ENCODE results near the gene SLC9A3. TPM values are rescaled to one million over a fixed set of nuclear protein-coding genes. Genes with fewer than 3 reads are reported as not detected.

SLC9A3 gene
- polyA plus RNA-seq (ENCODE audit: low read depth in 6 of 6) = 1 to 10 TPM in 5 of 6 donors, under 1 TPM in 1; 0.84 to 2.1 (median 1.6) TPM

DNA sequence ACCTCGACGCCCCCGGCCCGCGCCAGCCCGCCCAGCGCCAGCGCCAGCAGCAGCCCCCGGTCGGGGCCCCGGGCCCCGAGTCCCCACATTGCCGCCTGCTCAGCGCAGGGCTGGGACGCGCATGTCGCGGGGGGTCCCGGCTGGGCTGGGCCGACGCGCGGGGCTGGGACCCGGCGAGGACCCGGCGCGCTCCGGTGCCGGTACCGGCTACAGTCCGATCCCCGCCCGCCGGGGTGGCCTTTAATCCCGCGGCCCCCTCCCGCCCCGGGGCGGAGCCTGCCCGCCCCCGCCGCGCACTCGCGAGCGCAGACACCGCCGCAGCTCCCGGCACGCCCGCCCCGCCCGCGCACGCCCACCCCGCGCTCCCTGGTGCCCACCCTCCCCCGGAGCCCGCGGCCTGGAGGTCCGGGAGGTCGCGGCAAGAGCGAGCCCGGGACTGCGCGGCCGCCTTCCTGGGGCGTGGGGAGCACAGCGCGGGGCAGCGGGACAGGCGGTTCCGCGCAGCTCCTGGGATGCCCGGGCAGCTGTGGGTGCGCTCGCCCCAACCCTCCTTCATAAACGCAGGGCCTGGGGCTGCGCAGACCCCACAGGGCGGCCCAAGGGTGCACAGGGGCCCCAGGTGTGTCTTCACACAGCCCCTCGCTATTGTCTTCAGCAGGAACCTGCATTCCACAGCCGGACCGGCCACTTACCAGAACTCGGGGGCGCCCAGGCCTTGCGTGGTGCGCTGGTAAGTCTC is at the start of gene SLC9A3:
SLC9A3 (minus strand) TSS at position 216 of the 739 bp plus-strand sequence.
- no peak for DNase-seq
- Mint-ChIP-seq H3K27me3 (peaks cover 48 to 76% (median 67%) of the 10 kb centered on the region in 3 donors), H3K4me1 (peaks cover 23 to 40% (median 39%) of the 10 kb centered on the region in 3 donors)

DNA sequence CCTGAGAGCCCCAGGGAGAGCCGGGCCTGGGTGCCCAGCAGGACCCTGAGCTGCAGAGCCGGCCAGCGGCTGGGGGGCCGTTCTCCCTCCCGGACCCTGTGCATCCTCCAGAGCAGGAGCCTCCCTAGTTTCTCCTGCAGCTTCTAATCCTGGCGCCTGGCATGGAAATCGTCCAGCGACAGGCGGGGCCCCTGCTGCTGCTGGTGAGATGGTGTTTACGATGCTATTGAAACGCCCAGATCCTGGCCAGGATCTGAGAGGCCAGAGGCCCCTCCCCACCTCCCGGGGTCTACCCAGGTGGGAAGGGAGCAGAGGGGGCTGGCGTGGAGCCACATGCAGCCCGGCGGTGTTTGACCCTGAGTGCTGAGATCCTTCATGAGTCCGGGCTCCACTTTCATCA is 49.7 kb upstream of the SLC9A3 start:
- H3K27me3 Mint-ChIP-seq = peaks cover 39 to 63% (median 42%) of the 10 kb centered on the region in 3 donors
- DNase-seq (no peak), ATAC-seq (ENCODE audit: low read depth in 2 of 2) (no peak)
- H3K9me3 Mint-ChIP-seq = peaks cover 17 to 47% (median 33%) of the 10 kb centered on the region in 7 donors
- peaks cover 7 to 20% of the 10 kb centered on the region in 2 donors for H3K36me3 Mint-ChIP-seq
- no peak overlapping the region for H3K4me3 Mint-ChIP-seq
- no peak overlapping the region for H3K27ac Mint-ChIP-seq
- H3K4me1 Mint-ChIP-seq = peaks cover 0 to 5% (median 3%) of the 10 kb centered on the region in 3 donors

More for the DNA sequence above, at the start of gene SLC9A3:
- ATAC-seq (ENCODE audit: low read depth in 2 of 2) = no peak
- Mint-ChIP-seq H3K27ac (no peak within 1 kb of the TSS), H3K9me3 (peaks cover 0 to 3% (median 0%) of the 10 kb centered on the region in 7 donors), H3K36me3 (peaks cover 0 to 8% of the 10 kb centered on the region in 2 donors), H3K4me3 (peak within 1 kb of the TSS; percentile 15 to 84 (median 72))

DNA sequence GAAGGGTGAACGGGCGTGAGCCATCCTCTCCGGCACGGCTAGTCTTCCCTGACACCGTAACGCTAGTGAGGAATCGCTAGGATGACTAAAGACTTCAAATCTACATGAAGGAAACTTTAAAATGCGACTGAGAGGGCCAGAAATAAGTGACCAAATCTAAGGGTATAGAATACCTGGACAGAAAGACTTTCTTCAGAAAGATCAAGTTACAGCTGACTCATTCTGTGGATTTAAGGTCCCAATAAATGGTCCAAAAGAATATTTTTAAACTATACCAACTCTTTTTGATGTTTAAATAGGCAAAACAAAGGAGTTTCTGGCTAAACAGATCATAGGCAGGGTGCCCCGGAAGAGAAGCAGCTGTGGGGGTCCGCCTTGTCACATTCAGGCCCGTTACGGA is 49.0 kb upstream of the SLC9A3 start:
- DNase-seq (no peak), ATAC-seq (ENCODE audit: low read depth in 2 of 2) (no peak)
- Mint-ChIP-seq H3K4me3 (no peak overlapping the region), H3K27me3 (peaks cover 38 to 63% (median 39%) of the 10 kb centered on the region in 3 donors), H3K36me3 (peaks cover 4 to 20% of the 10 kb centered on the region in 2 donors), H3K9me3 (peaks cover 13 to 39% (median 29%) of the 10 kb centered on the region in 7 donors), H3K4me1 (peaks cover 0 to 7% (median 3%) of the 10 kb centered on the region in 3 donors), H3K27ac (no peak overlapping the region)

DNA sequence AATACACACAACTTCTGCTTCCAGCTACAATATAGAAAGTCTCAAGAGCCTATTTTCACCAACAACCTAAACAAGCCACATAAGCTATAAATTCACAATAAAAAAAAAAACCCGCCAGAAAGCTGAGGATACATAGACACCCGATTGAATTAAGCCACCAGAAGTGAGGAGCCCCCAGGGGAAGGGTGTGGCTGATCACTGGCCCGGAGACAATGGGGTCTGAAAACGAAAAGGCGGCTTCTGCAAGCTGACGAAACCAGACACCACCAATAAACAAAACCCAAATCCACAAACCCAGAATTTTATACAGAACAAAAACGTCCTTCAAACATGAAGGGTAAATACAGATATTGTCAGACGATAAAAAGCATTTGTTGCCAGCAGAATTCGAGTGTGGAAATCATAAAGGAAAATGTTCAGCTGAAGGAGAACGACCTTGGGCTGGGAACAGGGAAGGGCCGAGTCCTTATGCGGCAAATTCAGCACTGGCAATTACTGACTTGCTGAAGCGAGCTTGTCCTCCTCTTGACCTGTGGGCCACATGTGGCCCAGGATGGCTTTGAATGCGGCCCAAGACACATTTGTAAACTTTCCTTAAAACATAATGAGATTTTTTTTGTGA is 48.3 kb upstream of the SLC9A3 start:
- H3K4me1 Mint-ChIP-seq = peaks cover 0 to 9% (median 3%) of the 10 kb centered on the region in 3 donors
- H3K27ac Mint-ChIP-seq = no peak overlapping the region
- ATAC-seq (ENCODE audit: low read depth in 2 of 2) (no peak), DNase-seq (no peak)
- peaks cover 41 to 68% (median 45%) of the 10 kb centered on the region in 3 donors for H3K27me3 Mint-ChIP-seq
- peaks cover 4 to 20% of the 10 kb centered on the region in 2 donors for H3K36me3 Mint-ChIP-seq
- H3K9me3 Mint-ChIP-seq = peaks cover 13 to 33% (median 22%) of the 10 kb centered on the region in 7 donors
- H3K4me3 Mint-ChIP-seq = no peak overlapping the region

DNA sequence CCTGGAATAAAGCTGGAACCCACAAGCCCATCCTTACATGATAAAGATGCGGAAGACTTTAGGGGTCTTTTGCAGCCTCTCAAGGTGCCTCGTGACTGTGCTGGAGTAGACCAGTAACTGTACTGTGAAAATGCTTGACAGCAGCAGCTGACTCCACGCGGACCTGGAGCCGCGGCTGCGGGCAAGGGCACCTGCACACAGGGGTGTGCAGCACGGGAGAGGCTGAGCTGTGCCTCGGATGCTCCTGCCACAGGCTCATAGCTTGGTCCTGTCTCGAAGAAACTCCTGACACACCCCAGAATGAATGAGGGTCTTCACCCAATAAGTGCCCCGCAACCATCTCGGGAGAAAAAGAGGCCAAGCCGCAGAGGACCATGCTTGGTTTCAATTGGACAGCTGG is 47.5 kb upstream of the SLC9A3 start:
- no peak overlapping the region for H3K27ac Mint-ChIP-seq
- H3K9me3 Mint-ChIP-seq = peaks cover 13 to 29% (median 16%) of the 10 kb centered on the region in 7 donors
- ATAC-seq (ENCODE audit: low read depth in 2 of 2) = no peak
- H3K4me1 Mint-ChIP-seq = peaks cover 3 to 9% (median 4%) of the 10 kb centered on the region in 3 donors
- DNase-seq = no peak
- H3K27me3 Mint-ChIP-seq = peaks cover 45 to 75% (median 52%) of the 10 kb centered on the region in 3 donors
- H3K36me3 Mint-ChIP-seq = peaks cover 4 to 20% of the 10 kb centered on the region in 2 donors
- H3K4me3 Mint-ChIP-seq = peak overlapping the region in 1 of 8 donors; percentile 15

DNA sequence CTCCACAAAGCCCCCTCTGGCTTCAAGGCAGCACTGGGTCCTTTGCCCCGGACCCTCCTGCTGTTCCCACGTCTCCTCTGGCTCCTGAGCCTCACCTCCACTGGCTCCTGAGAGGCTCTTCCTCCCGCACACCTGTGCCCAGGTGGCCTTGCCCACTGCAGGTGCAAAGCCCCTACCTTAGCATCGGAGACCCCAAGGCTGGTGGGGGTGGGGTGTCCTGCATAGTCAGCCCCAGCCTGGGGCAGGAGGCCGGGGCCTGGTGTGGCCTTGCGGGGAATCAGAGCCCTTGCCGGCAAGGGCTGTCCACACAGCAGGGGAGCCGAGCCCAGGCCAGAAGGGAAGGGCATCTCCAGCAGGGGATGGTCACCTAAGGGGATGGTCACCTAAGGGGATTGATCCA is 46.6 kb upstream of the SLC9A3 start:
- ATAC-seq (ENCODE audit: low read depth in 2 of 2) (no peak), DNase-seq (no peak)
- no peak overlapping the region for H3K27ac Mint-ChIP-seq
- H3K4me3 Mint-ChIP-seq = no peak overlapping the region
- peaks cover 3 to 9% (median 4%) of the 10 kb centered on the region in 3 donors for H3K4me1 Mint-ChIP-seq
- H3K36me3 Mint-ChIP-seq = peaks cover 0 to 11% of the 10 kb centered on the region in 2 donors
- H3K27me3 Mint-ChIP-seq = peaks cover 43 to 76% (median 57%) of the 10 kb centered on the region in 3 donors
- H3K9me3 Mint-ChIP-seq = peaks cover 7 to 27% (median 13%) of the 10 kb centered on the region in 7 donors

DNA sequence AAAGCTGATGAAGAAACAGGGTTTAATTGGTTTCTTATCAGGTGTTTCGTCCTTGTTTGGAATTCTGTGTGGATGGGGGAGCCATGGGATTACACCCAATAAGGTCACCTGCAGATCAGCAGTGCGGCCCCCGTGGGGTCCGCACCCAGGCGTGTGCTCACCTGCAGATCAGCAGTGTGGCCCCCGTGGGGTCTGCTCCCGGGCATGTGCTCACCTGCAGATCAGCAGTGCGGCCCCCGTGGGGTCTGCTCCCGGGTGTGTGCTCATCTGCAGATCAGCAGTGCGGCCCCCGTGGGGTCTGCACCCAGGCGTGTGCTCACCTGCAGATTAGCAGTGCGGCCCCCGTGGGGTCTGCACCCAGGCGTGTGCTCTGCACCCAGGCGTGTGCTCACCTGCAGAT is 46.2 kb upstream of the SLC9A3 start:
- H3K27me3 Mint-ChIP-seq = peaks cover 40 to 73% (median 54%) of the 10 kb centered on the region in 3 donors
- no peak for ATAC-seq (ENCODE audit: low read depth in 2 of 2)

DNA sequence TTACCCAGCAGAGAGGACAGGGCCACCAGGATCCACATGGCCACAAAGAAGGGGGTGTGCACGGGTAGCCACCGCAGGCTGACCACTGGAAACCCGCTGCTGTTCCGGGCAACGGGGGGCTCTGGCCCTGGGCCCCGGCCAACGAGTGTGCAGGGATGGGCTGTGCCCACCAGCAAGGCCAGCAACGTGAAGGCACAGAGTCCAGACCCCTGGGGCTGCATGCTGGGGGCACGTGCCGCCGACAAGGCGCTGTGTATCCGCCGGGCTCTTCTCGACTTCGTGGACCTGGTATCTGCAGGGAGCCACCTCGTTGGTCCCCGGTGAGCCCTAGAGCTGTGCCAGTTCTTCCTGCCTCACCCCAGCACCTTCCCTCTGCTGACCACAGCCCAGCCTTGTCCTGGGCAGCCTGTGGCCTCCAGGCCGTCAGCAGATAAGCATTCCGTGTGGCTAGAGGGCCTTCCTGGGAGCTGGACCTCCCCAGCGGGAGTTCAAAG is 45.7 kb upstream of the SLC9A3 start:
- peaks cover 0 to 18% (median 4%) of the 10 kb centered on the region in 7 donors for H3K9me3 Mint-ChIP-seq
- H3K4me1 Mint-ChIP-seq = peaks cover 3 to 9% (median 4%) of the 10 kb centered on the region in 3 donors

More for the DNA sequence above, 46.2 kb upstream of the SLC9A3 start:
- H3K4me1 Mint-ChIP-seq = peaks cover 3 to 9% (median 4%) of the 10 kb centered on the region in 3 donors
- peaks cover 0 to 7% of the 10 kb centered on the region in 2 donors for H3K36me3 Mint-ChIP-seq
- peak overlapping the region in 1 of 6 donors; percentile 33 for H3K27ac Mint-ChIP-seq
- peaks cover 2 to 23% (median 8%) of the 10 kb centered on the region in 7 donors for H3K9me3 Mint-ChIP-seq
- no peak overlapping the region for H3K4me3 Mint-ChIP-seq
- no peak for DNase-seq

DNA sequence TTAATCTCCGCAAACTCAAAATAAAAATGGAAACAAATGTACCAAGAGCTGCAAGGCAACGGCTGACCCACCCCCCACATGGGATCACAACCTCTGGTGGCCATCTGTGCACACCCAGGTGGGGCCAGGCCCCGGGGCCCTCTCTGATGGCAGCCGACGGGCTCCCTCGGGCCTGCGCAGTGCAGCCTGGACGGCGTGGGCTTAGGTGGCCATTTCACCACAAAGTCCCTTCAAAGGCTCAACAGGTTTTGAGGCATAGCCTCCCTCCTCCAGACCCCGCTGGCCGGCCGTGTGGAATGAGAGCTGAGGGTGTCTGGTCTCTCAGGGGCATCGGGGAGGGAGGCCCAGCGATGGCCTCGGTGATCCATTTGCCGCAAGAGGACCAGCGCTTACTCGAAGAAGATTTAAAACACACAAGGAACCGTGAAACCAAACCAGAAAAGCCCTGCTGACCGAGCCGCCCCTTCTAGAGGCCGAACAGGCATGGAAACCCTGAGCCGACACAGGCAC is 45.2 kb upstream of the SLC9A3 start:
- Mint-ChIP-seq H3K36me3 (no peaks in the 10 kb centered on the region), H3K27me3 (peaks cover 30 to 63% (median 44%) of the 10 kb centered on the region in 3 donors), H3K27ac (no peak overlapping the region), H3K4me1 (peaks cover 3 to 9% (median 4%) of the 10 kb centered on the region in 3 donors), H3K4me3 (peak overlapping the region in 1 of 8 donors; percentile 9), H3K9me3 (peaks cover 0 to 12% (median 3%) of the 10 kb centered on the region in 7 donors)
- no peak for ATAC-seq (ENCODE audit: low read depth in 2 of 2)
- no peak for DNase-seq

More for the DNA sequence above, 45.7 kb upstream of the SLC9A3 start:
- peaks cover 0 to 2% of the 10 kb centered on the region in 2 donors for H3K36me3 Mint-ChIP-seq
- H3K27ac Mint-ChIP-seq = no peak overlapping the region
- no peak overlapping the region for H3K4me3 Mint-ChIP-seq
- DNase-seq (no peak), ATAC-seq (ENCODE audit: low read depth in 2 of 2) (no peak)
- H3K27me3 Mint-ChIP-seq = peaks cover 35 to 68% (median 49%) of the 10 kb centered on the region in 3 donors

DNA sequence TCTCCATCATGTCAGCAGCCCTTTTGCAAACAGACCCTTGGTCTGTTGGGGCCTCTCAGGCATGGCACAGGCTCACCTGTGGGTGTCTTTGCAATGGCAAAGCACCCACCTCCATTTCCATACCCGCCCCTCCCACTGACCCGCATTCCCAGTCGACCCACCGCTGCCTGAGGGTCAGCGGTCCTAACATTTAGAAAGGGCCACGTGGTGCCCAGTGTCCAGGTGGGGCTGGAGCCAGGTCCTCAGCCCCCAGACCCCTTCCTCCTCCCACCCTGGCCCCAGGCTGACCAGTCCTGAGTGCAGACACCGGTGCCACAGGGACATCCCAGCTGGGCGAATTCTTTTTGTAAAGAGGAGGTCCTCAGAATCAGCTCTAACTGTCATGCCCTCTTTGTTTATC is 44.6 kb upstream of the SLC9A3 start:
- Mint-ChIP-seq H3K27ac (no peak overlapping the region), H3K36me3 (no peaks in the 10 kb centered on the region), H3K9me3 (peaks cover 0 to 12% (median 3%) of the 10 kb centered on the region in 7 donors), H3K4me3 (no peak overlapping the region), H3K4me1 (peaks cover 3 to 9% (median 4%) of the 10 kb centered on the region in 3 donors), H3K27me3 (peaks cover 28 to 57% (median 38%) of the 10 kb centered on the region in 3 donors)
- no peak for ATAC-seq (ENCODE audit: low read depth in 2 of 2)
- DNase-seq = no peak

DNA sequence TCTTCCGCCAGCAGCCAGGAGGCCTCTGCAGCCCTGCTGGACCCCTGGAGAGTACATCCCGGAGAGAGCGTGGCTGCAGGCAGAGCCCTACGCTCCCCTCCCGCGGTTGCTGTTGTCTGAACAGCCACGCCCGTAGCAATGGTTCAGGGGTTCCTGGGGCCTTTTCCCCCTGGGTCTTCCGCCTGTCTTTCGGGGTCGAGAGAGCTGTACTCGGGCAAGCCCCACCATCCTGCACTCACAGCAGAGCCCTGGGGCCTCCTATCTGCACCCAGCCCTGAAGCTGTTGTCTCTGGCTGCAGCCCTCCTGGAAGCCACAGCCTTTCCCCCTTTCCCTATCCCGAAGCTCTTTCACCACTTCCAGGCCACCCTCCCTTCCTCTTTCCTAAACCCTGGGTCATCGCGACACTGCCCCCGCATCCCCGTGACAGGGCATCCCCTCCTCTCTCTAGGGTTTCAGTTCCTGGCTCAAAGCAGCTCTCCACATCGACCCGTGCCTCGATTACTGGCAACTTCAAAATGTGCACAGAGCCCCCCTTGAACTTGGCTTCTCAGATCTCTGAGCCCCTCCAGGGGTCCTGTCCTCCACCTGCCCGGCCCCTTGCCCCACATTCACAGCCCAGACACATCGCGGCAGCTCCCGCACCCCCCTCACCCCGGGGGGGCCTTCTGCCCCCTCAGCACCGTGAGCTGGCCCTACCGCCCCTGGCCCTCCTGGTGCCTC is 44.0 kb upstream of the SLC9A3 start:
- DNase-seq = no peak
- peaks cover 27 to 51% (median 32%) of the 10 kb centered on the region in 3 donors for H3K27me3 Mint-ChIP-seq
- no peak overlapping the region for H3K27ac Mint-ChIP-seq
- H3K9me3 Mint-ChIP-seq = peaks cover 0 to 11% (median 3%) of the 10 kb centered on the region in 7 donors
- peaks cover 3 to 9% (median 4%) of the 10 kb centered on the region in 3 donors for H3K4me1 Mint-ChIP-seq
- ATAC-seq (ENCODE audit: low read depth in 2 of 2) = no peak
- H3K4me3 Mint-ChIP-seq = no peak overlapping the region
- H3K36me3 Mint-ChIP-seq = no peaks in the 10 kb centered on the region

DNA sequence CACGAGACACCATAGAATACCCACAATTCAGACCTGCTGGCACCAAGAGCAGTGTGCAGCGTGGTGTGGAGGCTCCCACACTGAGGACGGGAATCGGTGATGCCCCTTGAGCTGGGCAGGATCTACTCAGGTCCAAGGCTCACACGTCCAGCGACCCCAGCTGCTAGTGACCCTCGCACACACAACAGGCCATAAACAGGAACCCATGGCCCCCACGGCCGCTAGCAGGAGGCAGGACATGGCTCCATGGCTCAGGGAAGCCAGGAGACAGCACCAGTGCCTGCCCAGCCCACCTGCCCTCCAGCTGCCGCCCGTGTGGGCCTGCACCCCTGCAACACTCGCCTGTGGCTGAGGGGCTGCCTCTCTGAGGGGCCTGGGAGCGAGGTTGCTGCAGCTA is 43.4 kb upstream of the SLC9A3 start:
- Mint-ChIP-seq H3K4me3 (no peak overlapping the region), H3K27me3 (peaks cover 21 to 45% (median 32%) of the 10 kb centered on the region in 3 donors), H3K36me3 (no peaks in the 10 kb centered on the region), H3K4me1 (peaks cover 3 to 9% (median 4%) of the 10 kb centered on the region in 3 donors), H3K27ac (no peak overlapping the region), H3K9me3 (peaks cover 0 to 11% (median 3%) of the 10 kb centered on the region in 7 donors)
- DNase-seq (no peak), ATAC-seq (ENCODE audit: low read depth in 2 of 2) (no peak)
